AG09309 (cell line): ENCODE data around the gene IFT43.

Experiments
- DNase-seq: peaks from one replicate; pipeline ENCODE4 v3.0.0-alpha.2; 2010; ENCODE audit warnings: low read depth
- H3K4me3 ChIP-seq: 2 replicates; pipeline ENCODE4 v1.5.1; 2011; ENCODE audit warnings: mild to moderate bottlenecking, low read depth, low read length, moderate library complexity; ENCODE audit not compliant: control insufficient read depth
- TF ChIP-seq, protein P1 (sequence below): IDR thresholded peaks from 2 replicates; pipeline ENCODE4 v1.5.1; 2011; ENCODE audit warnings: mild to moderate bottlenecking, low read depth, low read length, inconsistent platforms; ENCODE audit not compliant: insufficient read depth, control insufficient read depth; ENCODE audit errors: missing control alignments

Gene IFT43

DNA sequence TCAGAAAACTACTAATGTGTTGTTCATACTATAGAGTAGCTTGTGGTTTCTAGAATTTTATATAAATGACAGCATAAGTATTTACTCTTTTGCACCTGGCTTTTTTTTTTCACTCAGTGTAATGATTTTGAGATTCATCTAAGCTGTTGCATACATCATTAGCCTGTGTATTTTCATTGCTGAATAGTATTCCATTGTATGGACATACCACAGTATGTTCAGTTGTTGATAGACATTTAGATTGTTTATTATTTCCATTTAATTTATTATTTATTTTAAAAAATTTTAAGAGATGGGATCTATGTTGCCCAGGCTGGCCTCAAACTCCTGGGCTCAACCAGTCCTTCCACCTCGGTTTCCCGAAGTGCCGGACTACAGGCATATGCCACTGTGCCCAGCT is 80.0 kb downstream of the IFT43 start:
- DNase-seq = no peak
- TF ChIP-seq, protein P1, sequence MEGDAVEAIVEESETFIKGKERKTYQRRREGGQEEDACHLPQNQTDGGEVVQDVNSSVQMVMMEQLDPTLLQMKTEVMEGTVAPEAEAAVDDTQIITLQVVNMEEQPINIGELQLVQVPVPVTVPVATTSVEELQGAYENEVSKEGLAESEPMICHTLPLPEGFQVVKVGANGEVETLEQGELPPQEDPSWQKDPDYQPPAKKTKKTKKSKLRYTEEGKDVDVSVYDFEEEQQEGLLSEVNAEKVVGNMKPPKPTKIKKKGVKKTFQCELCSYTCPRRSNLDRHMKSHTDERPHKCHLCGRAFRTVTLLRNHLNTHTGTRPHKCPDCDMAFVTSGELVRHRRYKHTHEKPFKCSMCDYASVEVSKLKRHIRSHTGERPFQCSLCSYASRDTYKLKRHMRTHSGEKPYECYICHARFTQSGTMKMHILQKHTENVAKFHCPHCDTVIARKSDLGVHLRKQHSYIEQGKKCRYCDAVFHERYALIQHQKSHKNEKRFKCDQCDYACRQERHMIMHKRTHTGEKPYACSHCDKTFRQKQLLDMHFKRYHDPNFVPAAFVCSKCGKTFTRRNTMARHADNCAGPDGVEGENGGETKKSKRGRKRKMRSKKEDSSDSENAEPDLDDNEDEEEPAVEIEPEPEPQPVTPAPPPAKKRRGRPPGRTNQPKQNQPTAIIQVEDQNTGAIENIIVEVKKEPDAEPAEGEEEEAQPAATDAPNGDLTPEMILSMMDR = no peak

GRCh38 chr14:76067536-76067935 is 82.0 kb downstream of the IFT43 start:
- TF ChIP-seq, protein P1 = no peak
- H3K4me3 ChIP-seq = no peak overlapping the region
- no peak for DNase-seq

More for the DNA sequence above, 80.0 kb downstream of the IFT43 start:
- H3K4me3 ChIP-seq = no peak overlapping the region

GRCh38 chr14:76073717-76074116 is 88.2 kb downstream of the IFT43 start:
- TF ChIP-seq, protein P1 = no peak
- DNase-seq = no peak
- no peak overlapping the region for H3K4me3 ChIP-seq

GRCh38 chr14:76077340-76077739 is 91.8 kb downstream of the IFT43 start:
- H3K4me3 ChIP-seq = no peak overlapping the region
- TF ChIP-seq, protein P1 = no peak
- DNase-seq = no peak

GRCh38 chr14:76078501-76078900 is 92.9 kb downstream of the IFT43 start:
- no peak for DNase-seq
- TF ChIP-seq, protein P1 = no peak

GRCh38 chr14:76080025-76080424 is 94.5 kb downstream of the IFT43 start:
- TF ChIP-seq, protein P1 = no peak
- DNase-seq = no peak
- no peak overlapping the region for H3K4me3 ChIP-seq

More at GRCh38 chr14:76078501-76078900, 92.9 kb downstream of the IFT43 start:
- no peak overlapping the region for H3K4me3 ChIP-seq

DNA sequence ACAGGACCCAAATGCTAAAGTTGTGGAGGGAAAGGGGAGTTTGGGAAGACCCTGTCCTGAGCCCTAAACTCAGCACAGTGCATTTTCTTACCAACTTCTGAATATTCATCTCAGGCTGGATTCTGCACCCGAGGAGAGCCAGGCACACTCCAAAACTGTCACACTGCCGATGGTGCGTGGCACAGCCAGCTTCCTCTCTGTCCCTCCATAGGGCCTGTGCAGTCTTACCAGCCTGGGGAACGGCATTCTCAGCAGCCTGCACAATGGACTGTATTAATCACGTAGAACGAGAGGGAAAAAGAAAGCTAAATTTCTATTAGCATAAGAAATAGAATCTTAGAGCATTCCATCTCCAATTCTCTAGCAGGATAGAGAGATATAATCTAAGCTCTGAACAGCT is 94.9 kb downstream of the IFT43 start:
- H3K4me3 ChIP-seq = no peak overlapping the region
- TF ChIP-seq, protein P1 = no peak

More for the DNA sequence above, 94.9 kb downstream of the IFT43 start:
- no peak for DNase-seq
